WTC11 (cell line): ENCODE results near the gene TREH. TPM values are rescaled to one million over a fixed set of nuclear protein-coding genes. Genes with fewer than 3 reads are reported as not detected.

Experiments used
- ATAC-seq: fragments of 200-7000 bp; cut with Tn5 transposase; 2 replicates; pipeline ENCODE4 v1.10.0; 2021; ENCODE audit warnings: mild to moderate bottlenecking, moderate library complexity
- CTCF ChIA-PET: fragments of 300-600 bp; sonication (Branson Sonifier 250); formaldehyde crosslinking; loops from one replicate; lab custom pipeline; 2021; ENCODE audit warnings: antibody characterized with exemption; lab: Charles Lee
- POLR2A ChIA-PET: fragments of 350-600 bp; sonication (Branson Sonifier 250); formaldehyde crosslinking; loops from one replicate; lab custom pipeline; 2021; ENCODE audit warnings: antibody characterized with exemption; lab: Charles Lee
- DNase-seq: peaks from one replicate; pipeline ENCODE4 v3.0.0; 2021; ENCODE audit warnings: low spot score
- H3K27ac Mint-ChIP-seq: 2 replicates; pipeline ENCODE4 v1.8.0; 2021; ENCODE audit warnings: mixed read lengths
- H3K27me3 Mint-ChIP-seq: 2 replicates; pipeline ENCODE4 v1.8.0; 2021; ENCODE audit warnings: low read depth, mild to moderate bottlenecking, moderate library complexity, mixed read lengths
- H3K36me3 Mint-ChIP-seq: 2 replicates; pipeline ENCODE4 v1.8.0; 2021; ENCODE audit warnings: mixed read lengths
- H3K4me1 Mint-ChIP-seq: 2 replicates; pipeline ENCODE4 v1.8.0; 2022; ENCODE audit warnings: mixed read lengths
- H3K4me3 Mint-ChIP-seq: 2 replicates; pipeline ENCODE4 v1.8.0; 2021; ENCODE audit warnings: mild to moderate bottlenecking, moderate library complexity, mixed read lengths
- H3K9me3 Mint-ChIP-seq: 2 replicates; pipeline ENCODE4 v1.8.0; 2021; ENCODE audit warnings: mixed read lengths
- CREB1 ChIP-seq: sonication (generic); formaldehyde crosslinking; IDR thresholded peaks from 2 replicates; pipeline ENCODE4 v1.8.0; 2023; ENCODE audit warnings: mild to moderate bottlenecking, missing genetic modification reagents
- FOXJ3 ChIP-seq: sonication (generic); formaldehyde crosslinking; IDR thresholded peaks from 2 replicates; pipeline ENCODE4 v1.9.0; 2021; ENCODE audit warnings: missing genetic modification reagents, mild to moderate bottlenecking, borderline replicate concordance
- HMGXB4 ChIP-seq: sonication (generic); formaldehyde crosslinking; IDR thresholded peaks from 2 replicates; pipeline ENCODE4 v1.8.1; 2023; ENCODE audit warnings: mild to moderate bottlenecking, moderate library complexity, missing genetic modification reagents
- JAZF1 ChIP-seq: fragments of 250-450 bp; sonication (Bioruptor Pico); IDR thresholded peaks from 2 replicates; pipeline ENCODE4 v1.9.0; 2021; ENCODE audit warnings: moderate library complexity, mild to moderate bottlenecking, inconsistent platforms
- KAT7 ChIP-seq: sonication (generic); formaldehyde crosslinking; IDR thresholded peaks from 2 replicates; pipeline ENCODE4 v1.8.1; 2023; ENCODE audit warnings: missing genetic modification reagents, mild to moderate bottlenecking, borderline replicate concordance
- MAX ChIP-seq: sonication (generic); formaldehyde crosslinking; IDR thresholded peaks from 2 replicates; pipeline ENCODE4 v1.8.0; 2022; ENCODE audit warnings: mild to moderate bottlenecking, missing genetic modification reagents
- RORB ChIP-seq: fragments of 250-450 bp; sonication (Bioruptor Pico); IDR thresholded peaks from 2 replicates; pipeline ENCODE4 v1.9.0; 2021; ENCODE audit warnings: mild to moderate bottlenecking
- SOX15 ChIP-seq: fragments of 250-450 bp; sonication (Bioruptor Pico); IDR thresholded peaks from 2 replicates; pipeline ENCODE4 v1.9.0; 2021; ENCODE audit warnings: mild to moderate bottlenecking
- ZBTB21 ChIP-seq: sonication (generic); formaldehyde crosslinking; IDR thresholded peaks from 2 replicates; pipeline ENCODE4 v1.8.1; 2023; ENCODE audit warnings: mild to moderate bottlenecking, missing genetic modification reagents, borderline replicate concordance
- ZNF138 ChIP-seq: sonication (generic); formaldehyde crosslinking; conservative IDR thresholded peaks from 2 replicates; pipeline ENCODE4 v1.8.1; 2022; ENCODE audit warnings: mild to moderate bottlenecking, moderate library complexity, missing genetic modification reagents
- ZNF671 ChIP-seq: fragments of 250-450 bp; sonication (Bioruptor Pico); IDR thresholded peaks from 2 replicates; pipeline ENCODE4 v1.8.0; 2021; ENCODE audit warnings: mild to moderate bottlenecking
- total RNA-seq: library from RNA; stranded (reverse); gene quantifications from 3 replicates; pipeline ENCODE4 v1.2.3, GENCODE V29; 2021
- TF ChIP-seq, protein P1 (sequence below): fragments of 250-450 bp; sonication (Bioruptor Pico); IDR thresholded peaks from 2 replicates; pipeline ENCODE4 v1.9.0; 2021; ENCODE audit warnings: mild to moderate bottlenecking
- TF ChIP-seq, protein P2 (sequence below): sonication (generic); formaldehyde crosslinking; IDR thresholded peaks from 2 replicates; pipeline ENCODE4 v1.8.1; 2023; ENCODE audit warnings: mild to moderate bottlenecking, missing genetic modification reagents, moderate library complexity
- TF ChIP-seq, protein P3 (sequence below): sonication (generic); formaldehyde crosslinking; conservative IDR thresholded peaks from 2 replicates; pipeline ENCODE4 v1.8.1; 2023; ENCODE audit warnings: mild to moderate bottlenecking, low read depth, missing genetic modification reagents, moderate library complexity
- TF ChIP-seq, protein P4 (sequence below): sonication (generic); formaldehyde crosslinking; IDR thresholded peaks from 2 replicates; pipeline ENCODE4 v1.8.1; 2022; ENCODE audit warnings: missing genetic modification reagents, borderline replicate concordance
- TF ChIP-seq, protein P5 (sequence below): fragments of 250-450 bp; sonication (Bioruptor Pico); IDR thresholded peaks from 2 replicates; pipeline ENCODE4 v2.1.2; 2022; ENCODE audit warnings: mild to moderate bottlenecking, moderate library complexity
- TF ChIP-seq, protein P6 (sequence below): sonication (generic); formaldehyde crosslinking; conservative IDR thresholded peaks from 2 replicates; pipeline ENCODE4 v1.8.1; 2022; ENCODE audit warnings: mild to moderate bottlenecking, missing genetic modification reagents
- TF ChIP-seq, protein P7 (sequence below): sonication (generic); formaldehyde crosslinking; IDR thresholded peaks from 2 replicates; pipeline ENCODE4 v1.8.0; 2022; ENCODE audit warnings: mild to moderate bottlenecking, missing genetic modification reagents

Gene TREH
- total RNA-seq, 1 experiment from 2014 or later = not detected

- TF ChIP-seq HMGXB4 (CRISPR knock-in tag) = no peak
- no peak for TF ChIP-seq ZNF138 (CRISPR knock-in tag)
- TF ChIP-seq KAT7 (CRISPR knock-in tag) = no peak
- TF ChIP-seq ZNF671 (CRISPR knock-in tag) = no peak
- no peak for TF ChIP-seq RORB (CRISPR knock-in tag)
- TF ChIP-seq, protein P1, sequence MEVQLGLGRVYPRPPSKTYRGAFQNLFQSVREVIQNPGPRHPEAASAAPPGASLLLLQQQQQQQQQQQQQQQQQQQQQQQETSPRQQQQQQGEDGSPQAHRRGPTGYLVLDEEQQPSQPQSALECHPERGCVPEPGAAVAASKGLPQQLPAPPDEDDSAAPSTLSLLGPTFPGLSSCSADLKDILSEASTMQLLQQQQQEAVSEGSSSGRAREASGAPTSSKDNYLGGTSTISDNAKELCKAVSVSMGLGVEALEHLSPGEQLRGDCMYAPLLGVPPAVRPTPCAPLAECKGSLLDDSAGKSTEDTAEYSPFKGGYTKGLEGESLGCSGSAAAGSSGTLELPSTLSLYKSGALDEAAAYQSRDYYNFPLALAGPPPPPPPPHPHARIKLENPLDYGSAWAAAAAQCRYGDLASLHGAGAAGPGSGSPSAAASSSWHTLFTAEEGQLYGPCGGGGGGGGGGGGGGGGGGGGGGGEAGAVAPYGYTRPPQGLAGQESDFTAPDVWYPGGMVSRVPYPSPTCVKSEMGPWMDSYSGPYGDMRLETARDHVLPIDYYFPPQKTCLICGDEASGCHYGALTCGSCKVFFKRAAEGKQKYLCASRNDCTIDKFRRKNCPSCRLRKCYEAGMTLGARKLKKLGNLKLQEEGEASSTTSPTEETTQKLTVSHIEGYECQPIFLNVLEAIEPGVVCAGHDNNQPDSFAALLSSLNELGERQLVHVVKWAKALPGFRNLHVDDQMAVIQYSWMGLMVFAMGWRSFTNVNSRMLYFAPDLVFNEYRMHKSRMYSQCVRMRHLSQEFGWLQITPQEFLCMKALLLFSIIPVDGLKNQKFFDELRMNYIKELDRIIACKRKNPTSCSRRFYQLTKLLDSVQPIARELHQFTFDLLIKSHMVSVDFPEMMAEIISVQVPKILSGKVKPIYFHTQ (CRISPR knock-in tag) = no peak
- no peak for TF ChIP-seq CREB1 (CRISPR knock-in tag)
- TF ChIP-seq, protein P2, sequence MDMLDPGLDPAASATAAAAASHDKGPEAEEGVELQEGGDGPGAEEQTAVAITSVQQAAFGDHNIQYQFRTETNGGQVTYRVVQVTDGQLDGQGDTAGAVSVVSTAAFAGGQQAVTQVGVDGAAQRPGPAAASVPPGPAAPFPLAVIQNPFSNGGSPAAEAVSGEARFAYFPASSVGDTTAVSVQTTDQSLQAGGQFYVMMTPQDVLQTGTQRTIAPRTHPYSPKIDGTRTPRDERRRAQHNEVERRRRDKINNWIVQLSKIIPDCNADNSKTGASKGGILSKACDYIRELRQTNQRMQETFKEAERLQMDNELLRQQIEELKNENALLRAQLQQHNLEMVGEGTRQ = no peak
- no peak for TF ChIP-seq SOX15
- no peak for TF ChIP-seq ZBTB21 (CRISPR knock-in tag)
- TF ChIP-seq FOXJ3 (CRISPR knock-in tag) = no peak
- TF ChIP-seq, protein P3, sequence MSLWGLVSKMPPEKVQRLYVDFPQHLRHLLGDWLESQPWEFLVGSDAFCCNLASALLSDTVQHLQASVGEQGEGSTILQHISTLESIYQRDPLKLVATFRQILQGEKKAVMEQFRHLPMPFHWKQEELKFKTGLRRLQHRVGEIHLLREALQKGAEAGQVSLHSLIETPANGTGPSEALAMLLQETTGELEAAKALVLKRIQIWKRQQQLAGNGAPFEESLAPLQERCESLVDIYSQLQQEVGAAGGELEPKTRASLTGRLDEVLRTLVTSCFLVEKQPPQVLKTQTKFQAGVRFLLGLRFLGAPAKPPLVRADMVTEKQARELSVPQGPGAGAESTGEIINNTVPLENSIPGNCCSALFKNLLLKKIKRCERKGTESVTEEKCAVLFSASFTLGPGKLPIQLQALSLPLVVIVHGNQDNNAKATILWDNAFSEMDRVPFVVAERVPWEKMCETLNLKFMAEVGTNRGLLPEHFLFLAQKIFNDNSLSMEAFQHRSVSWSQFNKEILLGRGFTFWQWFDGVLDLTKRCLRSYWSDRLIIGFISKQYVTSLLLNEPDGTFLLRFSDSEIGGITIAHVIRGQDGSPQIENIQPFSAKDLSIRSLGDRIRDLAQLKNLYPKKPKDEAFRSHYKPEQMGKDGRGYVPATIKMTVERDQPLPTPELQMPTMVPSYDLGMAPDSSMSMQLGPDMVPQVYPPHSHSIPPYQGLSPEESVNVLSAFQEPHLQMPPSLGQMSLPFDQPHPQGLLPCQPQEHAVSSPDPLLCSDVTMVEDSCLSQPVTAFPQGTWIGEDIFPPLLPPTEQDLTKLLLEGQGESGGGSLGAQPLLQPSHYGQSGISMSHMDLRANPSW (CRISPR knock-in tag) = no peak
These were observed 24.2 kb upstream of the TREH start (continued) for GRCh38 chr11:118703563-118704106.

GRCh38 chr11:118699506-118700220 lies 20.2 kb upstream of the TREH start:
- Mint-ChIP-seq H3K4me1 (peaks cover 12% of the 10 kb centered on the region), H3K27me3 (peaks cover 4% of the 10 kb centered on the region; the same call in 1 of the 2 replicates), H3K36me3 (peaks cover 15% of the 10 kb centered on the region), H3K9me3 (peaks cover 12% of the 10 kb centered on the region), H3K27ac (no peak overlapping the region), H3K4me3 (no peak overlapping the region)
- CTCF ChIA-PET = no interaction called here
- no peak for DNase-seq
- POLR2A ChIA-PET = interaction anchor here (0.9 kb wide), 1 partner anchor 16 kb away, joined by 3 read pairs; no protein-coding TSS in a partner anchor
- ATAC-seq = no peak
- TF ChIP-seq HMGXB4 (CRISPR knock-in tag) (no peak), JAZF1 (no peak), MAX (CRISPR knock-in tag) (no peak)
- TF ChIP-seq, protein P4, sequence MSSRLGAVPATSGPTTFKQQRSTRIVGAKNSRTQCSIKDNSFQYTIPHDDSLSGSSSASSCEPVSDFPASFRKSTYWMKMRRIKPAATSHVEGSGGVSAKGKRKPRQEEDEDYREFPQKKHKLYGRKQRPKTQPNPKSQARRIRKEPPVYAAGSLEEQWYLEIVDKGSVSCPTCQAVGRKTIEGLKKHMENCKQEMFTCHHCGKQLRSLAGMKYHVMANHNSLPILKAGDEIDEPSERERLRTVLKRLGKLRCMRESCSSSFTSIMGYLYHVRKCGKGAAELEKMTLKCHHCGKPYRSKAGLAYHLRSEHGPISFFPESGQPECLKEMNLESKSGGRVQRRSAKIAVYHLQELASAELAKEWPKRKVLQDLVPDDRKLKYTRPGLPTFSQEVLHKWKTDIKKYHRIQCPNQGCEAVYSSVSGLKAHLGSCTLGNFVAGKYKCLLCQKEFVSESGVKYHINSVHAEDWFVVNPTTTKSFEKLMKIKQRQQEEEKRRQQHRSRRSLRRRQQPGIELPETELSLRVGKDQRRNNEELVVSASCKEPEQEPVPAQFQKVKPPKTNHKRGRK (CRISPR knock-in tag) = no peak
- TF ChIP-seq, protein P5, sequence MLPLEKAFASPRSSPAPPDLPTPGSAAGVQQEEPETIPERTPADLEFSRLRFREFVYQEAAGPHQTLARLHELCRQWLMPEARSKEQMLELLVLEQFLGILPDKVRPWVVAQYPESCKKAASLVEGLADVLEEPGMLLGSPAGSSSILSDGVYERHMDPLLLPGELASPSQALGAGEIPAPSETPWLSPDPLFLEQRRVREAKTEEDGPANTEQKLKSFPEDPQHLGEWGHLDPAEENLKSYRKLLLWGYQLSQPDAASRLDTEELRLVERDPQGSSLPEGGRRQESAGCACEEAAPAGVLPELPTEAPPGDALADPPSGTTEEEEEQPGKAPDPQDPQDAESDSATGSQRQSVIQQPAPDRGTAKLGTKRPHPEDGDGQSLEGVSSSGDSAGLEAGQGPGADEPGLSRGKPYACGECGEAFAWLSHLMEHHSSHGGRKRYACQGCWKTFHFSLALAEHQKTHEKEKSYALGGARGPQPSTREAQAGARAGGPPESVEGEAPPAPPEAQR (CRISPR knock-in tag) = no peak
- TF ChIP-seq, protein P6, sequence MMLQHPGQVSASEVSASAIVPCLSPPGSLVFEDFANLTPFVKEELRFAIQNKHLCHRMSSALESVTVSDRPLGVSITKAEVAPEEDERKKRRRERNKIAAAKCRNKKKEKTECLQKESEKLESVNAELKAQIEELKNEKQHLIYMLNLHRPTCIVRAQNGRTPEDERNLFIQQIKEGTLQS (CRISPR knock-in tag) = no peak
- TF ChIP-seq, protein P7, sequence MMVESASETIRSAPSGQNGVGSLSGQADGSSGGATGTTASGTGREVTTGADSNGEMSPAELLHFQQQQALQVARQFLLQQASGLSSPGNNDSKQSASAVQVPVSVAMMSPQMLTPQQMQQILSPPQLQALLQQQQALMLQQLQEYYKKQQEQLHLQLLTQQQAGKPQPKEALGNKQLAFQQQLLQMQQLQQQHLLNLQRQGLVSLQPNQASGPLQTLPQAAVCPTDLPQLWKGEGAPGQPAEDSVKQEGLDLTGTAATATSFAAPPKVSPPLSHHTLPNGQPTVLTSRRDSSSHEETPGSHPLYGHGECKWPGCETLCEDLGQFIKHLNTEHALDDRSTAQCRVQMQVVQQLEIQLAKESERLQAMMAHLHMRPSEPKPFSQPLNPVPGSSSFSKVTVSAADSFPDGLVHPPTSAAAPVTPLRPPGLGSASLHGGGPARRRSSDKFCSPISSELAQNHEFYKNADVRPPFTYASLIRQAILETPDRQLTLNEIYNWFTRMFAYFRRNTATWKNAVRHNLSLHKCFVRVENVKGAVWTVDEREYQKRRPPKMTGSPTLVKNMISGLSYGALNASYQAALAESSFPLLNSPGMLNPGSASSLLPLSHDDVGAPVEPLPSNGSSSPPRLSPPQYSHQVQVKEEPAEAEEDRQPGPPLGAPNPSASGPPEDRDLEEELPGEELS (CRISPR knock-in tag) = no peak
